ENCODE results near the gene MMEL1. TPM values are rescaled to one million over a fixed set of nuclear protein-coding genes. Genes with fewer than 3 reads are reported as not detected.

The MMEL1 gene
- total and polyA plus RNA-seq, 2 of the 13 experiments (the other 11 are each of a cell fraction or from before 2014, with no cell fraction given), result 0.48 TPM; not detected in 1

DNA sequence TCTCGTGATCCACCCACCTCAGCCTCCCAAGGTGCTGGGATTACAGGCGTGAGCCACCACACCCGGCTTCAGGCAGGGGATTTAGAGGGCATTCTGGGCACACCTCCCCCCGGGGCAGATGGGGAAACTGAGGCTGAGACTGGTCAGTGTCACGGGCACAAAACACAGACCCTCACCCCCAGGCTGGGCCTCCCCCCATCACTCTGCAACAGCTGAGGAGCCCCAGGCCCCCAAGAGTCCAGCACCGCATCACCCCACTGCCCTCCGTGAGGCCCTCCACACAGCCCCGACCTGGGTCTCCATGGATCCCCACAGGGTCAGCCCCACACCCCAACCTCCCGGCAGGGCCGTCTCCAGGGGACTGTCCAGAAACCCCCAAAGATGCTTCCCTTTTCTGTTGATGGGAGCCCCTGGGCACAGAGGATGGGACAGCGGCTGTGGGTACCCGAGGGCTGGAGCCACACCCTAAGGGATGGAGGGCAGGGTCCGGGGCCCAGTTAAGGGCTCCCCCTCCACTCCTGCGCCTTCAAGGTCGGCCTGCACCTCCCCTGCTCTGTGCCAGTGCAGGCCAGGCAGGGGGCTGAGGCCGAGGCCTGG, 65.6 kb downstream of the MMEL1 start:
- POLR2A ChIA-PET, result no interaction called here
- 34% methylated on average over 3 of the region's 16 CpGs for WGBS (ENCODE audit: low lambda C conversion rate)

More for the DNA sequence above, 65.6 kb downstream of the MMEL1 start:
- Histone ChIP-seq H3K9ac (ENCODE audit: insufficient read depth, low read depth, low read length) (no peak overlapping the region), H2AFZ (ENCODE audit: low read length) (no peak overlapping the region), H3K27me3 (ENCODE audit: control insufficient read depth in 1 of 2, insufficient read depth in 2 of 2, low read length in 2 of 2) (peaks cover 5 to 34% of the 10 kb centered on the region in 2 experiments; a peak in 4 of 5 replicates), H3K4me1 (ENCODE audit: insufficient read depth, low read length) (peaks cover 39% of the 10 kb centered on the region), H3K9me3 (ENCODE audit: low read length) (no peaks in the 10 kb centered on the region), H3K27ac (ENCODE audit: extremely low read length, insufficient read depth, low read length) (no peak overlapping the region), H3K4me2 (ENCODE audit: low read depth, low read length) (no peak overlapping the region), H4K20me1 (ENCODE audit: insufficient read depth, low read length) (no peaks in the 10 kb centered on the region), H3K4me3 (replicated peaks in 1 of 3; ENCODE audit: insufficient read depth in 1 of 3, low read depth in 2 of 3, low read length in 3 of 3) (no peak overlapping the region), H3K36me3 (replicated peaks in 1 of 2; ENCODE audit: control insufficient read depth in 1 of 2, insufficient read depth in 2 of 2, low read length in 2 of 2) (no peaks in the 10 kb centered on the region), H3K79me2 (ENCODE audit: insufficient read depth, low read length) (no peaks in the 10 kb centered on the region)
- ATAC-seq (no peak), DNase-seq (ENCODE audit: low spot score) (no peak), FAIRE-seq (no peak)
- in situ Hi-C loops (cut with HindIII; ENCODE audit: extremely low pct_ligation_motif_present, low pct_unique_long_range_greater_than_20kb) (no loop called here), intact Hi-C loops (cut with micrococcal nuclease; ENCODE audit: unreplicated experiment) (no loop called here)
- CTCF ChIA-PET (ENCODE audit: low intra/inter-chr PET ratio, low total read pairs), result no interaction called here
- no peak for TF ChIP-seq YEATS2 (CRISPR knock-in tag; IDR thresholded peaks at IDR 0.05; ENCODE audit: borderline replicate concordance)
- no peak for TF ChIP-seq SIN3A (IDR thresholded peaks at IDR 0.05; ENCODE audit: borderline replicate concordance, low read depth, low read length)
- no peak for TF ChIP-seq ZNF703 (CRISPR knock-in tag; IDR thresholded peaks at IDR 0.05; ENCODE audit: borderline replicate concordance)
- no peak for TF ChIP-seq MATR3 (CRISPR knock-in tag; IDR thresholded peaks at IDR 0.05)
- no peak for TF ChIP-seq MLX (CRISPR knock-in tag; IDR thresholded peaks at IDR 0.05)
- TF ChIP-seq KLF16 (CRISPR knock-in tag; IDR thresholded peaks at IDR 0.05), result no peak
- no peak for TF ChIP-seq TCF7L2 (IDR thresholded peaks at IDR 0.05; ENCODE audit: low read depth, low read length)
- no peak for TF ChIP-seq ZNF850 (CRISPR knock-in tag; conservative IDR thresholded peaks at IDR 0.05)
- no peak for TF ChIP-seq BRD4 (CRISPR knock-in tag; IDR thresholded peaks at IDR 0.05)
- TF ChIP-seq HOXA9 (CRISPR knock-in tag; IDR thresholded peaks at IDR 0.05; ENCODE audit: borderline replicate concordance), result no peak
- BruUV-seq (replicated peaks), result no TSS peak

Measured in HepG2 (cell line).